Epithelial cell of proximal tubule (primary cell): Measurements from ENCODE around the gene UCHL1. TPM values are rescaled to one million over a fixed set of nuclear protein-coding genes. Genes with fewer than 3 reads are reported as not detected.
A peak's percentile ranks its signal among the peaks of the same experiment; 100 is the strongest.

Experiments used
- DNase-seq: peaks from one replicate; pipeline ENCODE4 v3.0.0-alpha.2; 2011; ENCODE audit warnings: low read depth
- H3K4me3 ChIP-seq: 2 replicates; pipeline ENCODE4 v1.5.1; 2011; ENCODE audit warnings: low read depth, mild to moderate bottlenecking, low read length
- CTCF ChIP-seq: conservative IDR thresholded peaks from 2 replicates; pipeline ENCODE4 v1.5.1; 2012; ENCODE audit warnings: low read depth, mild to moderate bottlenecking, low read length
- total RNA-seq: library from RNA; depleted of rRNA; stranded (reverse); fragments of >200 nt; gene quantifications from 2 replicates; pipeline ENCODE4 v1.2.3, GENCODE V29; 2015

UCHL1 gene
- total RNA-seq, 1 donor from 2014 or later, result 2,223 TPM

- DNase-seq, result no peak
- peak overlapping the region; percentile 64 for H3K4me3 ChIP-seq
- TF ChIP-seq CTCF, result no peak
These were observed 1.2 kb downstream of the UCHL1 start for GRCh38 chr4:41257906-41258305.

GRCh38 chr4:41258783-41259182 is 2.1 kb downstream of the UCHL1 start:
- no peak overlapping the region for H3K4me3 ChIP-seq
- peak; percentile 66 for TF ChIP-seq CTCF
- DNase-seq, result peak; percentile 33

- H3K4me3 ChIP-seq, result no peak overlapping the region
- no peak for TF ChIP-seq CTCF
- DNase-seq, result no peak
These were observed 3.5 kb downstream of the UCHL1 start for GRCh38 chr4:41260116-41260733.

- no peak for DNase-seq
- no peak overlapping the region for H3K4me3 ChIP-seq
- no peak for TF ChIP-seq CTCF
These were observed 5.5 kb downstream of the UCHL1 start for GRCh38 chr4:41262198-41262597.

- DNase-seq, result no peak
- TF ChIP-seq CTCF, result no peak
- no peak overlapping the region for H3K4me3 ChIP-seq
These were observed 7.5 kb downstream of the UCHL1 start for GRCh38 chr4:41264212-41264611.

- no peak for TF ChIP-seq CTCF
- no peak overlapping the region for H3K4me3 ChIP-seq
- DNase-seq, result no peak
These were observed 11.3 kb downstream of the UCHL1 start for GRCh38 chr4:41267997-41268396.

GRCh38 chr4:41268721-41269517 is 12.2 kb downstream of the UCHL1 start:
- no peak overlapping the region for H3K4me3 ChIP-seq
- no peak for TF ChIP-seq CTCF
- DNase-seq, result no peak
